LNCAP (cell line): Measurements from ENCODE around the gene NOM1.

Experiments
- CTCF ChIP-seq: fragments of 450-650 bp; IDR thresholded peaks from 2 replicates; pipeline ENCODE4 v1.5.1; 2017; ENCODE audit warnings: mild to moderate bottlenecking

Gene NOM1

GRCh38 chr7:157009778-157010587, 60.5 kb downstream of the NOM1 start:
- no peak for TF ChIP-seq CTCF

DNA sequence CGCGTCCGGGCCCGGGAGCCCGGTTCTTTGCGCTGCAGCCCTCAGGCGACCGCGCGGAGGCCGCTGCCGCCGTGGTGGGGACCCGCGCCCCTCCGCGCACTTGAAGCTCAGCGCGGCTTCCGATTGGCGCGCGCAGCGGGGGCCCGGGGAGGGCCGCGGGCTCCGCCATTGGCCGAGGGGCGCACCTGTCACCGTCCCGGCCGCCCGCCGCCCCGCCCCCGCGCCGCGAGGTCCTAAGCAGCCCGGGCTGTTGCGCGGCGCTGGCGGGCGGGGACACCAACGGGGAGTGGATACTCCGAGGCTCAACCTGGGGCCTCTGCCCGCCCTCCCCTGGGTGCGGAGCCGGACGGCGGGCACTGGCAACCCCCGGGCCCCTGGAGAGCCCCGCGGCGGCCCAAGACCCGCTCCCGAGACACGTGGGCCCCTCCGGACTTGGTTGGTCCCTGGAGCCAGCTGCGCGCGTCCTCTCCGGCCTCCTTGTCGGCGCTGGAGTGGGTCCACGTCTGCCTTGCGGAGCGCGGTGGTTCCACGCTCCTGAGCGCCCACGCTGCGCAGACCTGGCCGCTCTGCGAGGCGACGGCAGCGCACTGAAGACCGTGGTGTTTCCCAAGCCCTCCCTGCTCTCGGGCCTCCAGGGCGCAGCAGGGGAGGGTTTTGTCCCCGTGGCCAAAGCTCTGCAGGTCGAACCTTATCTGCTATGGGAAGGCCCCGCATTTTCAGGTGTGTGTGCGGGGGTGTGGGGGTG, 61.2 kb downstream of the NOM1 start, which contains the start of gene MNX1:
Gene MNX1, minus strand, starts transcription at position 76 of the 745 bp plus-strand sequence. CDS start 313 bp downstream, outside the sequence.
- TF ChIP-seq CTCF = no peak

DNA sequence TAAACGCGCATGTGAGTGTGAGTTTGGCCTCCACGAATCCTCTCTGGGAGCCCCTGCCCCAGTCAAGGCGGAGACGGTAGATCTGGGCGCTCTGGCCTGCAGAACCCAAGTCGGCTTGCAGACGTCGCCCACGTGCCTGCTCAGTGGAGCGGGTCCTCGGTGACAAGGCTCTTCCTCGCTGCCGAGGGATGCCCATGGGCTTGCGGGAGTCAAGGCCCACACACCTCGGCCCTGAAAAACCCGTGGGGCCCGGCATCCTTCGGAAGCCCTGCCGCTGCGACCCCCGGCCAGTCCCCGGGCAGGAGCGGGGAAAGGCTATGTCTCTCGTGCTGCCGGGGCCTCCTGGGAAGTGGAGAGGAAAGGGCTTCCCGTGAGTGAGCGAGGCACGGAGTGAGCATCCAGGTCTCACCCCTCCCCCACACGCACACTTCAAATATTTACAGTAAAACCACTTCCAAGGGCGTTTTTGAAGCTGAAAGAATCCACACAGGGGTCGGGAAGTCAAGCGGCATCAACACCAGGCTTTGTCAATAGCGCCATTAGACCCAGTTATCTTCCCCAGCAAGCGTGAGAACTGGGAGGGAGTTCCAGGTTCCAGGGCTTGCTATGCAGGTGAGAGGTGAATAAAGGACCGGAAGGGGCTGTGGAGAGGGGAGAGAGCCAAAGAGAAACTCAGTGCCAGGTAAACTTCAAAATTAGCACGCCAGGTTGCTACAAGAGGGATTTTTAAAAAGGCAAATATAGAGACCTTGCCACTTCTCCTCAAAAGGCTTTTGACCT, 62.0 kb downstream of the NOM1 start:
- TF ChIP-seq CTCF = no peak

- no peak for TF ChIP-seq CTCF
Measured at GRCh38 chr7:157012113-157012547, 62.6 kb downstream of the NOM1 start.

- TF ChIP-seq CTCF = no peak
Measured at GRCh38 chr7:157013101-157013500, 63.6 kb downstream of the NOM1 start.

- no peak for TF ChIP-seq CTCF
Measured at GRCh38 chr7:157013602-157014549, 64.4 kb downstream of the NOM1 start.
